ENCODE measurements around the gene LRP1B.

DNA sequence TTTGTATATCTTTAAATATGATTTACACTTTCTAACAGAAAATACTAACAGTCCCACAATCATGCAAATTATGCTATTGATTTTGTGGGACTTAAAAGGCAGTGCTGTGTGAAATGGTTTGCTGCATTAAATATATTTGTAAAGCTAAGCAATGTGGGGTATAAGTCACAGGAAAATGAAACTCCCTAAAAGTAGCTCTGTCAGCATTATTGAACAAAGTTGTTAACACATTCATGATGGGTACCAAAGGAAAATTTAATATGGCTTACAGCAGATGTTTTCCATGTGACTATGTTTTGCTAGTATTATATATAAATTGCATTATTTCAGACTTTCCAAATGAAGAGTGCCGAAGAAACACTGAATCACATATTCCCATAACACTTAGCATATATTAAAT is 1450.0 kb downstream of the LRP1B start:
- TF ChIP-seq ZNF274 (IDR thresholded peaks at IDR 0.05; ENCODE audit: low read depth, low read length) (no peak), YY1 (IDR thresholded peaks at IDR 0.05; ENCODE audit: insufficient read depth, insufficient read length) (no peak), SUZ12 (IDR thresholded peaks at IDR 0.05; ENCODE audit: extremely low read depth, insufficient read depth, insufficient read length) (no peak)

All from NT2/D1 (cell line).